Loucy (cell line): ENCODE results near the gene SUDS3.

ENCODE experiments used
- H2AFZ ChIP-seq: fragments of 200-600 bp; sonication (generic); 2 replicates; pipeline ENCODE4 v1.6.0; 2016; ENCODE audit warnings: antibody characterized with exemption, mild to moderate bottlenecking, low read length, moderate library complexity
- H3F3A ChIP-seq: fragments of 200-600 bp; 2 replicates; pipeline ENCODE4 v1.6.0; 2016; ENCODE audit warnings: antibody characterized with exemption, low read depth, mild to moderate bottlenecking
- H3K27me3 ChIP-seq: fragments of 200-600 bp; sonication (generic); 2 replicates; pipeline ENCODE4 v1.6.1; 2014; ENCODE audit warnings: low read length, mild to moderate bottlenecking; ENCODE audit not compliant: insufficient read depth, poor library complexity, severe bottlenecking
- H3K36me3 ChIP-seq: fragments of 200-600 bp; sonication (generic); 2 replicates; pipeline ENCODE4 v1.6.1; 2016; ENCODE audit warnings: low read length; ENCODE audit not compliant: insufficient read depth
- H3K4me1 ChIP-seq: fragments of 200-600 bp; sonication (generic); 2 replicates; pipeline ENCODE4 v1.5.1; 2014; ENCODE audit warnings: low read length, mild to moderate bottlenecking; ENCODE audit not compliant: insufficient read depth, poor library complexity, severe bottlenecking
- H3K4me2 ChIP-seq: fragments of 200-600 bp; sonication (generic); 2 replicates; pipeline ENCODE4 v1.6.0; 2014; ENCODE audit warnings: antibody characterized with exemption, low read length, low read depth, mild to moderate bottlenecking; ENCODE audit not compliant: poor library complexity, severe bottlenecking
- H3K4me3 ChIP-seq: fragments of 200-600 bp; sonication (generic); 2 replicates; pipeline ENCODE4 v1.5.1; 2014; ENCODE audit warnings: low read length, mild to moderate bottlenecking, mixed read lengths; ENCODE audit not compliant: poor library complexity, severe bottlenecking
- H3K79me2 ChIP-seq: fragments of 200-600 bp; sonication (generic); 2 replicates; pipeline ENCODE4 v1.6.1; 2014; ENCODE audit warnings: low read length; ENCODE audit not compliant: insufficient read depth
- H3K9ac ChIP-seq: fragments of 200-600 bp; sonication (generic); 2 replicates; pipeline ENCODE4 v1.6.0; 2014; ENCODE audit warnings: mild to moderate bottlenecking, low read depth, low read length, moderate library complexity; ENCODE audit not compliant: poor library complexity, severe bottlenecking
- H3K9me2 ChIP-seq: fragments of 200-600 bp; sonication (generic); replicated peaks from 2 replicates; pipeline ENCODE4 v1.6.1; 2016; ENCODE audit warnings: low read depth, low read length, mixed read lengths
- H3K9me3 ChIP-seq: fragments of 200-600 bp; sonication (generic); 2 replicates; pipeline ENCODE4 v1.6.1; 2014; ENCODE audit warnings: mild to moderate bottlenecking, antibody characterized with exemption, low read length, low read depth; ENCODE audit not compliant: insufficient read depth
- H4K20me1 ChIP-seq: fragments of 200-600 bp; sonication (generic); 2 replicates; pipeline ENCODE4 v1.6.0; 2014; ENCODE audit warnings: antibody characterized with exemption, low read length, mild to moderate bottlenecking; ENCODE audit not compliant: insufficient read depth, poor library complexity, severe bottlenecking
- CTCF ChIP-seq: fragments of 200-600 bp; sonication (generic); conservative IDR thresholded peaks from 2 replicates; pipeline ENCODE4 v1.5.1; 2014; ENCODE audit warnings: mild to moderate bottlenecking, antibody characterized with exemption, low read length
- EZH2phosphoT487 ChIP-seq: fragments of 200-600 bp; IDR thresholded peaks from 2 replicates; pipeline ENCODE4 v1.6.1; 2018; ENCODE audit warnings: antibody characterized with exemption, mild to moderate bottlenecking, moderate library complexity, borderline replicate concordance

SUDS3 gene

DNA sequence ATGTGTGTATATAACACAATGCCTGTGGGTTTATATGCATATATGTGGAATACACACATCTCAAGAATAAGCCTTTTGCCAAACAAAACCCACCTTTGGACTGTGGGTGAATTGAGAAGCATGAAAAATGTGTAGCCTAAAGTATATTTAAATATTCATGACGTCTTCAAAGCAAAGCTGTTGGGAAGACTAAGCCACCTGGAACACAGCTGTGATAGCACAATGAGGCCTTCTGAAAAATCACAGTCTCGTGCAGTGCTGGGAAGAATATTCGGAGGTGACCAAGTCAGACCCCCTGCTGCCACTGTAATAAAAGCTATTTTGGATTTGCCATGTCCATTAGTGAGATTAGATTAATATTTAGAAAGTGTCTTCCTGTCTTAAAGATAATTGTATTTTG, 51.5 kb downstream of the SUDS3 start:
- no peak overlapping the region for H2AFZ ChIP-seq
- no peak overlapping the region for H3K4me2 ChIP-seq
- H4K20me1 ChIP-seq: no peaks in the 10 kb centered on the region
- H3F3A ChIP-seq: no peaks in the 10 kb centered on the region
- no peaks in the 10 kb centered on the region for H3K79me2 ChIP-seq
- no peak overlapping the region for H3K4me3 ChIP-seq
- H3K9me2 ChIP-seq: no peaks in the 10 kb centered on the region
- no peak overlapping the region for H3K9ac ChIP-seq
- TF ChIP-seq EZH2phosphoT487: no peak
- no peak for TF ChIP-seq CTCF
- no peaks in the 10 kb centered on the region for H3K4me1 ChIP-seq
- no peaks in the 10 kb centered on the region for H3K36me3 ChIP-seq
- H3K27me3 ChIP-seq: no peaks in the 10 kb centered on the region
- no peaks in the 10 kb centered on the region for H3K9me3 ChIP-seq

DNA sequence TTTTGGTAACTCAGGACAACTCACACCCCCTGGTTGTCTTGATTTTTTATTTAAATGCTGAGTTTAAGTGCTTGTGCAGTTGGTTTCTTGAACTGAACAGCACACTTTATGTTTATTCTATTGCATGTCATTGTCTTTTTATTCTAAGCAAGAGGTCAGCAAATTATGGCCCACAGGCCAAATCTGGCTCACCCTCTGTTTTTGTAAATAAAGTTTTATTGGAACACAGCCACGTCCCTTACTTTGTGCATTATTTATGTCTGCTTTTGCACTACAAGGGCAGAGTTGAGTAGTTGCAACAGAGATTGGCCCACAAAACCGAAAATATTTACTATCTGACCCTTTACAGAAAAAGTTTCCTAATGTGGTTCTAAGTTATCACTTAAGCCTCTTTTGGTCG, 52.3 kb downstream of the SUDS3 start:
- H3K4me2 ChIP-seq: no peak overlapping the region
- no peaks in the 10 kb centered on the region for H3K9me3 ChIP-seq
- no peak for TF ChIP-seq EZH2phosphoT487
- TF ChIP-seq CTCF: no peak
- H2AFZ ChIP-seq: no peak overlapping the region
- H3K4me1 ChIP-seq: no peaks in the 10 kb centered on the region
- H3K79me2 ChIP-seq: no peaks in the 10 kb centered on the region
- no peak overlapping the region for H3K4me3 ChIP-seq
- no peaks in the 10 kb centered on the region for H3K9me2 ChIP-seq
- no peak overlapping the region for H3K9ac ChIP-seq
- no peaks in the 10 kb centered on the region for H3K27me3 ChIP-seq
- H3K36me3 ChIP-seq: no peaks in the 10 kb centered on the region
- no peaks in the 10 kb centered on the region for H3F3A ChIP-seq
- no peaks in the 10 kb centered on the region for H4K20me1 ChIP-seq

DNA sequence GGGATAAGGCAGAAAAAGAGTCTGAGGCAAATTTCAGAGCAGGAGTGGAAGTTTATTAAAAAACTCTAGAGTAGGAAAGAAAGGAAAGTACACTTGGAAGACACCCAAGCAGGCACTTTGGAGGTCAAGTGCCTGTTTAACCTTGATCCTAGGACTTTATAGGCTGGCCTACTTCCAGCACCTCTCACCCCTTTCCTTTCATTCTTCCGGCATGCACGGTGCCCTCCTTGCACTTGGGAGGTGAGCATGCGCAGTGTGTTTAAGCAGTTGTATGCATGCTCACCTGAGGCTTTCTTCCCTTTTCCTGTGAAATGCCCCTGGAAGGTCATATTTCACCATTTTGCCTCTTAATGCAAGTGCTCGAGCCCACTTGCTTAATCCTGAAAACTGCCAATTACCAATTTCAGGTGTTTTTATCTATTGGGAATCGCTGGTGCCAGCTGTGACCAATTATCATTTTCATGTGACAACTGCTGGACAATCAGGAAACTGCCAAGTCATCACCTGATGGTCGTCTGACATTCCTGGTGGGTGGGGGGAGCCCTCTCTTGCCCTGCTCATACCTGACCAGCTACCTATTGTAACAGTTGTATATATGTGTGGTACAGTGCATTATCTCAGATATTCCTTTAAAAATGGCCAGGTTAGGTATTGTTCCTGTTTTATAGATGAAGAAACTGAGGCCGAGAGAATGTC, 53.5 kb downstream of the SUDS3 start:
- H3K27me3 ChIP-seq: no peaks in the 10 kb centered on the region
- H2AFZ ChIP-seq: no peak overlapping the region
- no peak for TF ChIP-seq CTCF
- no peak for TF ChIP-seq EZH2phosphoT487
- H3F3A ChIP-seq: no peaks in the 10 kb centered on the region
- H3K4me3 ChIP-seq: no peak overlapping the region
- no peaks in the 10 kb centered on the region for H4K20me1 ChIP-seq
- H3K36me3 ChIP-seq: no peaks in the 10 kb centered on the region
- H3K79me2 ChIP-seq: no peaks in the 10 kb centered on the region
- no peaks in the 10 kb centered on the region for H3K9me2 ChIP-seq
- no peak overlapping the region for H3K9ac ChIP-seq
- H3K9me3 ChIP-seq: no peaks in the 10 kb centered on the region
- no peak overlapping the region for H3K4me2 ChIP-seq
- H3K4me1 ChIP-seq: no peaks in the 10 kb centered on the region
